CD4-positive, alpha-beta memory T cell (primary cell): Measurements from ENCODE around the gene ORAI2. TPM values are rescaled to one million over a fixed set of nuclear protein-coding genes. Genes with fewer than 3 reads are reported as not detected.

ENCODE experiments used
- CTCF ChIA-PET: fragments of 350-600 bp; sonication (Branson Sonifier 250); formaldehyde crosslinking; loops from one replicate; lab custom pipeline; 2021; ENCODE audit warnings: inconsistent platforms; ENCODE audit not compliant: partially characterized antibody; lab: Charles Lee
- POLR2A ChIA-PET: fragments of 350-600 bp; sonication (Branson Sonifier 250); formaldehyde crosslinking; loops from one replicate; lab custom pipeline; 2021; ENCODE audit not compliant: partially characterized antibody; lab: Charles Lee
- DNase-seq, 5 donors: peaks; one replicate each; pipeline versions ENCODE4 v3.0.0 to v3.0.0-alpha.2; 2020 to 2022; ENCODE audit warnings: mixed read lengths in 1 of 5
- H3K27ac ChIP-seq: one replicate; pipeline ENCODE4 v1.7.0; 2013; ENCODE audit warnings: low read depth, low read length
- H3K27me3 ChIP-seq: 2 replicates; pipeline ENCODE4 v1.7.0; 2013; ENCODE audit warnings: mild to moderate bottlenecking, low read length, moderate library complexity; ENCODE audit not compliant: insufficient read depth
- H3K36me3 ChIP-seq: 2 replicates; pipeline ENCODE4 v1.7.0; 2013; ENCODE audit warnings: mild to moderate bottlenecking, low read length, moderate library complexity; ENCODE audit not compliant: insufficient read depth
- H3K4me1 ChIP-seq: 2 replicates; pipeline ENCODE4 v1.7.0; 2013; ENCODE audit warnings: mild to moderate bottlenecking, low read length, moderate library complexity; ENCODE audit not compliant: insufficient read depth
- H3K4me3 ChIP-seq, 2 donors: one replicate each; pipeline ENCODE4 v1.7.0; 2013; ENCODE audit warnings: low read length in 2 of 2, mild to moderate bottlenecking in 1 of 2
- H3K9me3 ChIP-seq, 2 donors: one replicate each; pipeline ENCODE4 v1.7.0; 2013; ENCODE audit warnings: low read length in 2 of 2, control low read depth in 1 of 2; ENCODE audit not compliant: control insufficient read depth in 1 of 2
- H3K27ac Mint-ChIP-seq, 7 donors: one replicate each; pipeline ENCODE4 v1.8.0; 2020 to 2021; ENCODE audit warnings: mixed read lengths in 7 of 7, mild to moderate bottlenecking in 6 of 7, inconsistent platforms in 3 of 7, moderate library complexity in 3 of 7
- H3K27me3 Mint-ChIP-seq, 2 donors: one replicate each; pipeline ENCODE4 v1.8.0; 2020 to 2021; ENCODE audit warnings: mixed read lengths in 2 of 2
- H3K36me3 Mint-ChIP-seq, 2 donors: one replicate each; pipeline ENCODE4 v1.8.0; 2020 to 2021; ENCODE audit warnings: mixed read lengths in 2 of 2, inconsistent platforms in 1 of 2, mild to moderate bottlenecking in 1 of 2
- H3K4me1 Mint-ChIP-seq, 4 donors: one replicate each; pipeline ENCODE4 v1.8.0; 2020 to 2021; ENCODE audit warnings: mixed read lengths in 4 of 4, mild to moderate bottlenecking in 1 of 4
- H3K4me3 Mint-ChIP-seq, 8 donors: one replicate each; pipeline ENCODE4 v1.8.0; 2020 to 2021; ENCODE audit warnings: mixed read lengths in 8 of 8, mild to moderate bottlenecking in 7 of 8, moderate library complexity in 6 of 8, inconsistent platforms in 3 of 8
- H3K9me3 Mint-ChIP-seq, 8 donors: one replicate each; pipeline ENCODE4 v1.8.0; 2020 to 2021; ENCODE audit warnings: mixed read lengths in 8 of 8, mild to moderate bottlenecking in 5 of 8, inconsistent platforms in 3 of 8, moderate library complexity in 1 of 8
- intact Hi-C: fragments of 100-400 bp; cut with micrococcal nuclease; formaldehyde crosslinking; loops from one replicate; pipeline ENCODE4 v1.15.1; 2023
- polyA plus RNA-seq, 2 donors: library from polyadenylated mRNA; unstranded; fragments of 300-500 nt; fragmentation: Illumina TruSeq; gene quantifications; one replicate each; pipeline ENCODE4 v1.2.3, GENCODE V29; 2021
- total RNA-seq, 2 experiments: library from RNA; stranded (reverse); gene quantifications; one replicate each; pipeline ENCODE4 v1.2.3, GENCODE V29; 2021

ORAI2 gene
- 10 to 100 TPM; 29.0 to 31.6 TPM for total RNA-seq
- 10 to 100 TPM; 42.9 to 53.3 TPM for polyA plus RNA-seq

DNA sequence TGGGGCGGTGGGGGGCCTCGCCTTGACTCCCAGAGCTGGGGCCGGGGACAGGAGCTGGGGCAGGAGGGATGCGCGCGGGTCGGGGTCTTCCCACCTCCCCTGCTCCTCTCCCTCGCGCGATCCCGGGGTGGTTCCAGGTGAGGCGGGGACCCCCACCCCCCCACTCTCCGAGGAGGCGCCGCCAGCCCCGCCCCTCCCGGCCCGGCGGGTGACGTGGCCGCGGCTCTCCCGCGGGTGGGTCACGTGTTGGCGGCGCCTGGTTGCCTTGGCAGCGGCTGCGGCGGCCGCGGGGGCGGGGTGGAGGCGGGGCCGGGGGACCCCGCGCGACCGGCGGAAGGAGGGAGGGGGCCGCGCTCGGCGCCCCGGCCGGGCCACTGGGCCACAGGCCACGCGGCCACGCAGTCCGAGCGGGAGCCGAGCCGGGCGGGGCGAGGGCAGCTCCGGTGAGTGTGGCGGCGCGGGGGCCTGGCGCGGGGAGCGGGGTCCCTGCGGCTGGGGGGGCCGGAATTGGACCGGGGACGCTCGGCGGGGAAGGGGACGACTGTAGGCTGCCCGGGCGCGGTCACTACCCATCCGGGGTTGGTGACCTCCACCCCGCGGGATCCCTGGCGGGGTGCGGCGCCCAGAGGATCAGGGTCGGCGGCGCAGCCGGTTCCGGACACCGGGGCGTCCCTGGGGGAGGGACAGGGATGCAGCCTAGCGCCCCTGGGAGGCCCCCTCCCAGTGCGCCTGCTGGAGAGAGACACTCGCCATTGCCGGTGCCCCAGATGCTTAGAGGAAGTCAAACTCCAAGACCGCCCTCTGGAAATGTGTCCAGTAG is at the start of gene ORAI2:
ORAI2 (plus strand) TSS at position 357 of the 820 bp plus-strand sequence. CDS start 5,382 bp downstream, outside the sequence.
- Histone ChIP-seq H3K4me1 (peaks cover 61% of the 10 kb centered on the region), H3K27ac (peak within 1 kb of the TSS; percentile 88), H3K27me3 (no peaks in the 10 kb centered on the region), H3K36me3 (peaks cover 5% of the 10 kb centered on the region), H3K4me3 (peak within 1 kb of the TSS; percentile 74 to 76), H3K9me3 (no peaks in the 10 kb centered on the region)
- CTCF ChIA-PET: interaction anchor here (1.4 to 4.7 kb wide), 7 partner anchors 14 to 37 kb away, joined by 3 to 30 read pairs (median 13); partner anchors contain the start of gene PRKRIP1
- POLR2A ChIA-PET: interaction anchor here (0.6 to 16.0 kb wide), 8 partner anchors 8 to 70 kb away, joined by 3 to 496 read pairs (median 17); partner anchors contain the start of genes ALKBH4, LRWD1 and PRKRIP1
- Mint-ChIP-seq H3K27me3 (no peaks in the 10 kb centered on the region), H3K36me3 (peaks cover 4 to 11% of the 10 kb centered on the region in 2 donors), H3K9me3 (peaks cover 0 to 2% (median 0%) of the 10 kb centered on the region in 8 donors), H3K27ac (peak within 1 kb of the TSS; percentile 98 to 100 (median 100)), H3K4me1 (peaks cover 26 to 62% (median 43%) of the 10 kb centered on the region in 4 donors), H3K4me3 (peak within 1 kb of the TSS; percentile 80 to 90 (median 88))
- intact Hi-C loops: loop anchor here (1.0 kb wide), 1 partner anchor 32 kb away; no protein-coding TSS in a partner anchor
- DNase-seq: peak; percentile 81 to 86 (median 84)

DNA sequence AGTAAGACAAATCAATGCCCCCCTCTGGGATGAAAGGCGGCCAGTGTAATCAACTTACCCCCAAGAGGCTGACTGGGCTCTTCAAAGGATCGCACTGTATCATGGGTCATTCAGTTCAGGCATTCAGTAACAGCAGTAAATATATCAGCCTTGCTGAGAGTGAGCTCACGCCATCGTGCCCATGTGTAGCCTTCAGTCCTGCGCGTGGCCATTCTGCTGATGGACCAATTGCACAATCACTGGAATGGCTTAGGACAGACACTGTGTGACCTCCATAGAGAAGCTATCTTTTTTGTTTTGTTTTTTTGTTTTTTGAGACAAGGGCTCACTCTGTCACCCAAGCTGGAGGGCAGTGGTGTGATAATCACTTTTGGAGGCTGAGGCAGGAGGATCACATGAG is 46.3 kb upstream of the ORAI2 start:
- no peaks in the 10 kb centered on the region for H3K27me3 ChIP-seq
- intact Hi-C loops: no loop called here
- no peak overlapping the region for H3K4me3 ChIP-seq
- no peaks in the 10 kb centered on the region for H3K4me1 ChIP-seq
- no peak for DNase-seq
- ChIA-PET CTCF (interaction anchor here (1.1 to 3.5 kb wide), 5 partner anchors 9 to 108 kb away, joined by 3 to 12 read pairs (median 4); partner anchors contain the start of gene PRKRIP1), POLR2A (interaction anchor here (2.0 kb wide), 1 partner anchor 9 kb away, joined by 8 read pairs; the partner anchor contains the start of gene PRKRIP1)
- Mint-ChIP-seq H3K4me3 (no peak overlapping the region), H3K27ac (peak overlapping the region in 1 of 7 donors; percentile 80), H3K27me3 (no peaks in the 10 kb centered on the region), H3K36me3 (peaks cover 7 to 18% of the 10 kb centered on the region in 2 donors), H3K9me3 (no peaks in the 10 kb centered on the region), H3K4me1 (peaks cover 0 to 3% (median under 1%) of the 10 kb centered on the region in 4 donors)
- H3K9me3 ChIP-seq: no peaks in the 10 kb centered on the region
- H3K36me3 ChIP-seq: peaks cover 8% of the 10 kb centered on the region
- H3K27ac ChIP-seq: no peak overlapping the region

DNA sequence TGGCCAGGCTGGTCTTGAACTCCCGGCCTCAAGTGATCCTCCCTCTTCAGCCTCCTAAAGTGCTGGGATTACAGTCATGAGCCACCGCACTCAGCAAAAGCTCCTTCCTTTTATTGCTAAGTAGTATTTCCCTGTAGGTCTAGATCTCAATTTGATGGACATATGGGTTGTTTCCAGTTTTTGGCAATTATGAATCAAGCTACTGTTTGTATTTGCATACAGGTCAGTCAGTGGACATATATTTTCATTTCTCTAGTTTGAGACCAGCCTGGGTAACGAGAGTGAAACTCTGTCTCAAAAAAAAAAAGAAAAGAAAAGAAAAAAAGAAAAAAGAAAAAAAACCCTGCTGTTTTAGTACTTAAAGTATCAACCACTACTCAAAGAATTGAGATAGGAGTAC is 43.6 kb upstream of the ORAI2 start:
- no peaks in the 10 kb centered on the region for H3K9me3 Mint-ChIP-seq
- H3K4me3 Mint-ChIP-seq: no peak overlapping the region
- H3K27ac Mint-ChIP-seq: peak overlapping the region in 1 of 7 donors; percentile 42
- intact Hi-C loops: loop anchor here (2.0 kb wide), 1 partner anchor 847 kb away; no protein-coding TSS in a partner anchor
- ChIA-PET CTCF (interaction anchor here (0.7 to 2.5 kb wide), 5 partner anchors 11 to 112 kb away, joined by 3 to 7 read pairs (median 3); no protein-coding TSS in a partner anchor), POLR2A (no interaction called here)
- peaks cover 8% of the 10 kb centered on the region for H3K36me3 ChIP-seq
- H3K27ac ChIP-seq: no peak overlapping the region
- H3K4me1 ChIP-seq: no peaks in the 10 kb centered on the region
- no peak overlapping the region for H3K4me3 ChIP-seq
- no peak for DNase-seq
- H3K27me3 ChIP-seq: no peaks in the 10 kb centered on the region
- H3K9me3 ChIP-seq: no peaks in the 10 kb centered on the region
- peaks cover 0 to 3% (median under 1%) of the 10 kb centered on the region in 4 donors for H3K4me1 Mint-ChIP-seq
- peaks cover 9 to 12% of the 10 kb centered on the region in 2 donors for H3K36me3 Mint-ChIP-seq
- no peaks in the 10 kb centered on the region for H3K27me3 Mint-ChIP-seq

DNA sequence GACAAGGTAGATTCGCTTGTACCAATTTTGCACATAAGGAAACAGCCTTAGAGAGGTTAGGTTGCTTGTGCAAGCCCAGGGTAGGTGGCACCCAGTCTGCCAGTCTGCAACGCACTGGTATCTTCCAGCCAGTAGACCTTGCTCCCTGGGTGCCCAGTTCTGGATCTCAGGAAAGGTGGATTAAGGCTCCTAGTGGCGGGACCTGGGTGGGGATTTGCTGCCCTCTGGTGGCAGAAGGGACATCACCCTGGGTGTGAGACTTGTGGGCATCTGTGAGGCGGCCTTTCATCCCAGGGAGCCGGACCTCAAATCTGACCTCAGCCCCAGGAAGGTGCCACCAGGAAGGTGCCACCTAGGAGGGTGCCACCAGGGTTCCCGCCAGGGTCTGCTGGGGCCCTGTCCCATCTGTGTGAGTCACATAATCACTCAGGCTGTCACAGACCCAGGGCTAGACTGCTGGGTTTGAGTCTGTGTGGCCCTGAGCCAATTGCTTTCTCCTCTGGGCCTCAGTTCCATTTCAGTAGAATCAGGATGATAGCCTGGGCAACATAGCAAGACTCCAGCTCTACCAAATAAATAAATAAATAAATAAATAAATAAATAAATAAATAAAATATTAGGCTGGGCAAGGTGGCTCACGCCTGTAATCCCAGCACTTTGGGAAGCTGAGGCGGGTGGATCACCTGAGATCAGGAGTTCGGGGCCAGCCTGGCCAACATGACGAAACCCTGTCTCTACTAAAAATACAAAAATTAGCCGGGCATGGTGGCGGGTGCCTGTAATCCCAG is 42.5 kb upstream of the ORAI2 start:
- peaks cover 9 to 15% of the 10 kb centered on the region in 2 donors for H3K36me3 Mint-ChIP-seq
- no peak overlapping the region for H3K4me3 ChIP-seq
- peaks cover 5 to 8% (median 6%) of the 10 kb centered on the region in 4 donors for H3K4me1 Mint-ChIP-seq
- intact Hi-C loops: loop anchor here (2.0 kb wide), 1 partner anchor 848 kb away; no protein-coding TSS in a partner anchor
- DNase-seq: peak; percentile 57 to 63 (median 60)
- no peaks in the 10 kb centered on the region for H3K9me3 Mint-ChIP-seq
- peaks cover 6% of the 10 kb centered on the region for H3K36me3 ChIP-seq
- ChIA-PET CTCF (interaction anchor here (1.0 to 4.1 kb wide), 7 partner anchors 12 to 111 kb away, joined by 3 to 59 read pairs (median 6); no protein-coding TSS in a partner anchor), POLR2A (no interaction called here)
- H3K4me3 Mint-ChIP-seq: no peak overlapping the region
- H3K9me3 ChIP-seq: no peaks in the 10 kb centered on the region
- no peak overlapping the region for H3K27ac ChIP-seq
- peaks cover 6% of the 10 kb centered on the region for H3K4me1 ChIP-seq
- no peaks in the 10 kb centered on the region for H3K27me3 ChIP-seq
- H3K27ac Mint-ChIP-seq: peak overlapping the region in 1 of 7 donors; percentile 37
- no peaks in the 10 kb centered on the region for H3K27me3 Mint-ChIP-seq

DNA sequence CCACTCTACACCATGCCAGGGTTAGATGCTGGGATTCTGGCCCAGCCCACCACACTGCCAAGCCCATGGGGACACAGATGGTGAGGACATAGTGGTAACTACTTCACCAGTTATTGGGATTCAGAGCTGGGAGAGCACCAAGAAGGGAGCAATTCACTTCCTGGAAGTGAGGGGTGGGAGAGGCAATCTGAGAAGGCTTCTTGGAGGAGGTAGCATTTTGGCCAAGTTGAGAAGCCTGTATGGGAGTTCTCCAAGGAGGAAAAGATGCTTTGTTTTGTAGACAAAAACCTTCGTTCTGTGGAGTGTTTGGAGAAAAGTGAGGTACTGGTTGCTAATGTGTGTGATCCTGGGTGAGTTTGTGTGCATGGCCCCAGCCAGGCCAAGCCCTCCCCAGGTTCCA is 41.0 kb upstream of the ORAI2 start:
- CTCF ChIA-PET: interaction anchor here (4.1 kb wide), 1 partner anchor 113 kb away, joined by 59 read pairs; no protein-coding TSS in a partner anchor
- POLR2A ChIA-PET: no interaction called here
- Histone ChIP-seq H3K4me3 (no peak overlapping the region), H3K27ac (no peak overlapping the region), H3K4me1 (peaks cover 13% of the 10 kb centered on the region), H3K9me3 (no peaks in the 10 kb centered on the region), H3K36me3 (no peaks in the 10 kb centered on the region), H3K27me3 (no peaks in the 10 kb centered on the region)
- H3K27ac Mint-ChIP-seq: peak overlapping the region in 3 of 7 donors; percentile 47 to 63 (median 57)
- no peaks in the 10 kb centered on the region for H3K27me3 Mint-ChIP-seq
- H3K4me3 Mint-ChIP-seq: no peak overlapping the region
- peaks cover 13 to 20% (median 16%) of the 10 kb centered on the region in 4 donors for H3K4me1 Mint-ChIP-seq
- no peak for DNase-seq
- intact Hi-C loops: no loop called here
- peaks cover 6 to 16% of the 10 kb centered on the region in 2 donors for H3K36me3 Mint-ChIP-seq
- no peaks in the 10 kb centered on the region for H3K9me3 Mint-ChIP-seq

DNA sequence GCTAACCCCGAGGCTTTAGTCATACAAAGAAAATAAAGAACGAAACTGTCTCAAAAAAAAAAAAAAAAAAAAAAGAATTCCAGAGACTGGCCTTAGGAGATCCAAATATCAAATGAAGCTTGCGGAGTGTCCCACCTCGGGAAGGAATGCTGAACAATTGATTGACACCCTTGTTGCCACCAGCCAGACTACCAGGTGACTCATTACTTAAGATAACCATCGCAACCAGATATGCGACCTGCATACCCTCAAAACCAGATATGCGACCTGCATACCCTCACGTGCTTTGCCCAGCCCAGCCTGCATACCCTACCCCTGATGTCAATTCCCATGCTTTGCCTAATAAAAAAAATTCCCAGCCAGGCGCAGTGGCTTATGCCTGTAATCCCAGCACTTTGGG is 39.9 kb upstream of the ORAI2 start:
- intact Hi-C loops: no loop called here
- Mint-ChIP-seq H3K4me3 (peak overlapping the region in 4 of 8 donors; percentile 15 to 55 (median 34)), H3K27me3 (no peaks in the 10 kb centered on the region), H3K27ac (peak overlapping the region in 1 of 7 donors; percentile 46), H3K4me1 (peaks cover 15 to 26% (median 19%) of the 10 kb centered on the region in 4 donors), H3K9me3 (no peaks in the 10 kb centered on the region), H3K36me3 (peaks cover 9 to 16% of the 10 kb centered on the region in 2 donors)
- Histone ChIP-seq H3K27me3 (no peaks in the 10 kb centered on the region), H3K36me3 (no peaks in the 10 kb centered on the region), H3K4me1 (peaks cover 17% of the 10 kb centered on the region), H3K27ac (no peak overlapping the region), H3K4me3 (no peak overlapping the region), H3K9me3 (no peaks in the 10 kb centered on the region)
- POLR2A ChIA-PET: no interaction called here
- CTCF ChIA-PET: interaction anchor here (1.6 to 4.1 kb wide), 2 partner anchors 30 to 114 kb away, joined by 4 to 59 read pairs; no protein-coding TSS in a partner anchor
- no peak for DNase-seq
